PFSK-1 (cell line): Measurements from ENCODE around the gene MAU2.

Source experiments
- FOXP2 ChIP-seq: optimal IDR thresholded peaks from 2 replicates; pipeline ENCODE3; 2011; ENCODE audit warnings: borderline replicate concordance, control low read depth, inconsistent platforms; ENCODE audit not compliant: insufficient read depth; ENCODE audit errors: extremely low read length, extremely low read depth
- POLR2AphosphoS5 ChIP-seq: IDR thresholded peaks from 2 replicates; pipeline ENCODE4 v1.6.1; 2012; ENCODE audit warnings: low read depth, mild to moderate bottlenecking, control low read depth, low read length, moderate library complexity
- REST ChIP-seq, 2 experiments: IDR thresholded peaks; 2 replicates each; pipeline versions ENCODE4 v1.6.1 to v1.8.0; 2011 to 2012; ENCODE audit warnings: low read depth in 2 of 2, low read length in 2 of 2, control low read depth in 1 of 2, inconsistent platforms in 1 of 2, mild to moderate bottlenecking in 1 of 2, moderate library complexity in 1 of 2; ENCODE audit not compliant: insufficient read depth in 1 of 2
- SIN3A ChIP-seq: IDR thresholded peaks from 2 replicates; pipeline ENCODE4 v1.6.1; 2012; ENCODE audit warnings: mild to moderate bottlenecking, low read length, moderate library complexity, borderline replicate concordance; ENCODE audit not compliant: insufficient read depth
- TAF1 ChIP-seq: IDR thresholded peaks from 2 replicates; pipeline ENCODE4 v1.6.1; 2012; ENCODE audit warnings: low read length, control low read depth, borderline replicate concordance; ENCODE audit not compliant: insufficient read depth

Gene MAU2

DNA sequence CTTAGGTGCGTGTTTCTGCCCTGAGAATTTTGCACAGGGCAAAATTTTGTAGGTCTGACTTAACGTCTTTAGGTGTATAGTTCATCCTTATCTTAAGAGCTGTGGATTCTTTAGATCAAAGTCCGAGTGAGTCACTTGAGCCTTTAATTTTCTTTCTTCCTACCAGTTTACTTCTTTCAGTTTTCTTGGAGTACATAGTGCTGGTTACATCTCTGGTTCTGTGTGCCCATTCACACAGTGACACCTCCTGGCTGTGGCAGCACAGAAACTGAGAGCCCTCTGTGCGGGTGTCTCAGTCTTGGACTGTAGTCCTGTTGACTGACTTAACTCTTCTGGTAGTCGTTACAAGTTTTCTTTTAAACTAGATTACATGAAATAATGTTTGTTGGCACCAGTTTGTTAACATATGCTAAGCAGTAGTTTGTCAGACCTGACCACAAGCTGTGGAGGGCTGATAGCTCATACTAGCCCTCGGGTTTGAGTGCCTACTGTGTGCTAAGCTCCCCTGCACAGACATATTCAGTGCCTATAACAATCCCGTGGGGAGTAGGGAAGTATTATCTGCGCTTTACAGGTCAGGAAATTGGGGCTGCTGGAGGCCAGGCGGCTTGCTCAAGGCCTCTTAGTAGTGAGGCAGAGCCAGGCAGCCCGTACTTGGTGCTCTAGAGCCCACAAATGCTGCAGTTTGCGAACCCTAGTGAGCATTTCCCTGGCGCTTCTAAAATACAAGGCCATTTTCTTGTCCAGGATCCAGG, 86.4 kb downstream of the MAU2 start:
- TF ChIP-seq SIN3A (no peak), POLR2AphosphoS5 (no peak), REST (IDR thresholded peaks at IDR 0.05; ENCODE audit: insufficient read depth in 1 of 2, low read depth in 2 of 2, low read length in 2 of 2) (no peak), TAF1 (no peak), FOXP2 (no peak)

DNA sequence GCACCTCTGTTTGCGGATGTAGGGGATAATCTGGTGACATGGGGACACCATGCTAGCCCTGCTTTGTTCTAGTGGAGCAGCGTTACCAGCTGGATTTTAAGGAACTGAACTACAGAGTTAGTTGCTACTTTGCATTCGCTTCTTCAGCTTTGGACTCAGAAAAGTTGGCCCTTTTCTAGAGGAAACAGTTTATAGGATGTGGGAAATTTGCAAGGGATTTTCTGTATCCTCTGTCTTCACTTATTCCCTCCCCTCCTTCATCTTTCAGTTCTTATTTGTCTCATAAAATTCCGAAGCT, 87.0 kb downstream of the MAU2 start:
- no peak for TF ChIP-seq TAF1
- no peak for TF ChIP-seq REST (IDR thresholded peaks at IDR 0.05; ENCODE audit: insufficient read depth in 1 of 2, low read depth in 2 of 2, low read length in 2 of 2)
- no peak for TF ChIP-seq SIN3A
- no peak for TF ChIP-seq POLR2AphosphoS5
- TF ChIP-seq FOXP2, result no peak
